GM18868 (cell line): Measurements from ENCODE around the gene TXNRD1.
"Not testable (repeated sequence)": the region's sequence is repeated elsewhere in the genome, so short reads cannot be mapped to it uniquely, and the experiment has no call there.

Experiments used
- ATAC-seq: cut with Tn5 transposase; IDR thresholded peaks from one replicate; pipeline ENCODE4 v1.9.1; 2021; ENCODE audit warnings: mild to moderate bottlenecking, moderate library complexity; ENCODE audit not compliant: unreplicated experiment

TXNRD1 gene

GRCh38 chr12:104215638-104216297, at the start of gene TXNRD1:
TSS of gene TXNRD1 (plus strand) at chr12:104215779. CDS start at chr12:104215803, 24 bp downstream.
- ATAC-seq = peak; percentile 89

DNA sequence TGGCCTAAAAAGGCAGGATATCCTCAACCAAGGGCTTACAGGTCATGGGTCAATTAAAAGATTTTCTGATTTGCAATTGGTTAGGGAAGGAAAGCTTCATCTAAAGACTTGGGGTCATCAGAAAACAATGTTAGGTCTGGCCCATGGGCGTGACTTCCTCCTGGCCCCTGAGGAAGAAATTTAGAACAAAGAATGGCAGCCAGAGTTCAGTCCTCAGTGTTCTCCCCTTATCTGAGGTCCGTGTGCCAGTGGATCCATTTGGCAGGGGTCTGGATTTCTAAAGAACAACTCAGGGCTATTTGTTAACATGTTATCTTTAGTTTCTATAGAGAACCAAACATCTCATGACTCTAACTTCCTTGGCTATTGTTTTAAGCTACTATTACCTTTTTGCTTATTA, 49.8 kb upstream of the TXNRD1 start:
- ATAC-seq = no peak

DNA sequence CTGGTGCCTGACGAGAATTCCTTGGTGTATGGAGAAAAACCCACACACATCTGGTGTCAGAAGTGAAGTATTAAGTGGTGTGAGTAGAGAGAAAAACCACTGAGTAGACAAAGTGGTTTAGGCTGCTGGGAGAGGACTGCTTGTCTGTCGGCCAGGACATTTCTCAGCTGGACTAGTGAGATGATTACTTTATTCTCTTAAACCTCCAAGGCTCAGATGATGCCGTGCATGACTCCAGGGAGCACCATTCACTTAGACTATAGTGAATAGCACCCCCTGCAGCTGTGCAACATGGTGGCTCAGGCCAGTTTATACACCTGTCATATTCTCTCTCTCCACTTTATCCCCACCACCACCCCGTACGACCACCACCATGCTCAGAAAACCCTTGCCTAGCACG, 49.1 kb upstream of the TXNRD1 start:
- ATAC-seq = no peak

DNA sequence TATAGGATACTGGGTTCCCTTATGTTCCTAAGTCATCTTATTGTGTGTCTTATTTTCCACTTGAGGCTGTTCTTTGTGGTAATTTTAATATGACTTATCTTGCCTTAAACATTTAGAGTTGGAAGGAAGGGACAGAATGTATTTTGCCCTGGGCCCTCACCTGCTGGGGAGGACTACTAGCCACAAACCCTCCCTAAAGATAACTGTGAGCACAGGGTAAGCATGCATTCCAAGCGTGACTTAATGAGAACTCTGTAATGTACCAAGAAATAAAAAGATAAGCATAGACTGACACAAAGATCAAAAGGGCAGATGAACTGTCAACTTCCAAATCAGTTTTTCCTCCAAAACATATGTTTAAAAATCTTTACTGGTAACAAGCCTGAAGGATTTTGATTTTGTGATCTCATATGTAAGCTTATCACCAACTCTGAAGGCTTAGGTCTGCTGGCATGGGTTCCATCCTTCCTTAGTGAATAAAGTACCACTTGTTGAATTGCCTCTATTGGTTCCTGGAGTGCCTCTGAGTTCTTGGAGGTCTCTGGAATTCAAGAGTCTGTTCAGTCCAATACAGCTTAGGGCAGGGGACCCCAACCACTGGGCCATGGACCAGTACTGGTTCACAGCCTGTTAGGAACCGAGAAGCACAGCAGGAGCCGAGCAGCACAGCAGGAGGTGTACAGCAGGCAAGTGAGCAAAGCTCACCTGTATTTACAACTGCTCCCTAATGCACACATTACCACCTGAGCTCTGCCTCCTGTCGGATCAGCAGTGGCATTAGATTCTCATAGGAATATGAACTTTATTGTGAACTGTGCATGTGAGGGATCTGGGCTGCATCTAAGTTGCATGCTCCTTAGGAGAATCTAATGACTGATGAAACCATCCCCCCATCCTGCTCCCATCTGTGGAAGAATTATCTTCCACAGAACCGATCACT, 47.8 kb upstream of the TXNRD1 start:
- ATAC-seq = no peak

DNA sequence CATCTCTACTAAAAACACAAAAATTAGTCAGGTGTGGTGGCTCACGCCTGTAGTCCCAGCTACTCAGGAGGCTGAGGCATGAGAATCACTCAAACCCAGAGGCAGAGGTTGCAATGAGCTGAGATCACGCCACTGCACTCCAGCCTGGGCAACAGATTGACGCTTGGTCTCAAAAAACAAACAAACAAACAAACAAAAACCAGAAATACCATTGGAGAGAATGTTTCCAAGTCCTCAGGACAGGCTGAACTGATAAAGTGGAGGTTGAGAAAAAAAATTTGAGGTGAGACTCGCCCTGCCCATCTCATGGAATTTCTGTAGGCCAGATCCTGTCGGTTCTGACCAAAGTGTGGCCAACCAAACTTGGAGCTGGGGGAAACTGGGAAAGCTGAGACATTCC, 47.0 kb upstream of the TXNRD1 start:
- ATAC-seq = no peak

DNA sequence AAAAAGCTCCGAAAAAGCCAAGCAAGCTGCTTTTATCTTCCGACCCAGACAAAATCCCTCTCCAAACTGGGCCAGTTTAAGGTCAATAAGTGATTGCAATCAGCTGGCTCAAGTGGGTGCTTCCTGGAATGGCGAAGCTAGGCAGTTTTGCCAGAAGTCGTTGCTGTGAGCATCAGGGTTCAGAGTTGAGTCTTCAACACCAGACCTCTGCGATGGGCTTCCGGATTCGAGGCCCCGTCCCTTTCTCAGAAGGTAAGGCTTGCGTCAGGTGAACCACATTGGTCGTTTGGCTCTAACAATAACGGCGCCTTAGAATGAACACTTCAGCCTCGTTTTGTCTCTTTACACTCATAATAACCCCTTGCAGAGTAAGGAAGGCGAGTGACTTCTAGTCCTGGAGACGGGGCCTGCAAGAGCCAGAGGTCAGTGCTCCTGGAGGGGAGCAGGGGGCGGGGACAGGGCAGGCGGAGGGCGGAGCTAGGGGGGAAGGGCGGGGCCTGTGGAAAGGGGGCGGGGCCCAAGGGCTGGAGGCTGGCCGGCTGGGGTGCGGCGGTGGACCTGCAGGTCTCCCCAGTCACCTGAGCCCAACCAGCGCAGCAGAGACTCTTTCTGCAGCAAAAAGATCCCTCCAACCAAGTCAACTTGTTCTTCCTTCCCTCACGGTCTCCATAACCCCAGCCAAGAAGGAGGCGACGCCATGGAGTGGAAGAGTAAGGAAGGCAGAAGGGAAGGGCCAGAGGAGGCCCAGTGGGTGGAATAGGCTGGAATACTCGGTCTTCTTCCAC, 43.6 kb upstream of the TXNRD1 start:
- ATAC-seq = no peak

DNA sequence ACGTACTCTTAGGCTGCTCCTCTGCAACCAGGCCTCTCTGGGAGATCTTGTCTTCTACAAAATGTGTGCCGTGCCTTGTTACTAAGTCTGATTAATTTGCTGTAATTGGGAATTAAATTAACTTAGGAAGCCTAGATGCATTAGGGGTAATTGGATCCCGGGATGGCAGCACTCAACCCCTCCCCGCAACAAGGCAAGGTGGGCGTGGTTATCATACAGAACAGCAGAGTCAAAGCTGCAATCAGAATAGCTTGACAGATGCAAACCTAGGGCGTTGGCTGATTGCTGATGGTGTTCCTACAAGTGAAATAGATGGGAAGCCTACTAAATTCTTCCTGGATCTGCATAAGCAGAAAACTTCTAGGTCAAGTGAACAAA, 43.0 kb upstream of the TXNRD1 start:
- ATAC-seq = no peak

DNA sequence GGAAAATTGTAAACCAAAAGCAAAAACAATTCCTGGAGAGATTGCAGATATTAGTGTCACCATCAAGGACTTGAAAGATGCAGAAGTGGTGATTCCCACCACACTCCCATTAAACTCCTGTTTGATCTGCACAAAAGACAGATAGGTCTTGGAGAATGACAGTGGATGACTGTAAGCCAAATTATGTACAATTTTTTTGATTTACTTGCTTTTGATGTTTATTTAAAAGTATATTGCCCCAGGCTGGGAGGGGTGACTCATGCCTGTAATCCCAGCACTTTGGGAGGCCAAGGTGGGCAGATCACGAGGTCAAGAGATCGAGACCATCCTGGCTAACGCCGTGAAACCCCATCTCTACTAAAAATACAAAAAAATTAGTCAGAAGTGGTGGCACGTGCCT, 41.8 kb upstream of the TXNRD1 start:
- ATAC-seq = not testable (repeated sequence)

GRCh38 chr12:104175726-104176247, 39.8 kb upstream of the TXNRD1 start:
- ATAC-seq = no peak

GRCh38 chr12:104177336-104177662, 38.3 kb upstream of the TXNRD1 start:
- no peak for ATAC-seq

- no peak for ATAC-seq
Observed at GRCh38 chr12:104177663-104178501, 37.7 kb upstream of the TXNRD1 start.

GRCh38 chr12:104180374-104180773, 35.2 kb upstream of the TXNRD1 start:
- no peak for ATAC-seq

DNA sequence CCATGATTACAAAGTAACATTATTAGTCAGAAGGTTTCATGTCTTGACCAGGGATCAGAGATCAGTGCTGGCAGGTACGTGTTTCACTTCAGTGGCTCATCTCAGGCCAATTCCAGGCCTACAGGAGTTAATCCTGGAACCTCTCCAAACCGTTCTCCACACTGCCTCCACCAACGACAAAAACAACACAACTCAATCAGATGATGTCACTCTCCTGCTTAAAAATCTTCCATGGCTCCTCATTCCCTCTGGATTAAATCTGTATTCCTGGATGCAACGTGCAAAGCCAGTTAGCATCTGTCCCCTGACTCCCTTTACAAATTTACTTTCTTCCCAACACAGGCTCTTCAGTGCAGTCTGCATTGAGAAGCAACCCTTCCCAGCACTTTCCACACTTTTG, 34.3 kb upstream of the TXNRD1 start:
- no peak for ATAC-seq

DNA sequence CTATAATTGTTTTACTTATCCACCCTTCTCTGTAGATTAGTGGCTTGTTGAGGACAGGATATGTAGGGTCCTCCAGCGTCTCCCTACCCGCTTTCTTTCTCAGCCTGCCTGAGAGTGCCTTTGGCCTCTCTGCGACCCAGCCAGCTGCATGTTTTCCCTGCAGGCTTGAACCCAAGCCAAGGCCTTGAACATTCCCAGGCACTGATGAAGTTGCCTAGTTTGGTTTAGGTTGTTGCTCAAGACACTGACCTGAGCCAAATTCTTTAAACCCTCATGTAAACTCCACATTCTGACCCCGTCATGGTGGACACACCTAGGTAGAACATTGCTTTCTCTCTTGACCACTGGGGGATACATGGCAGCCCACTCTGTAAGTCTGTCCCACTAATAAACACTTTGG, 33.4 kb upstream of the TXNRD1 start:
- no peak for ATAC-seq

DNA sequence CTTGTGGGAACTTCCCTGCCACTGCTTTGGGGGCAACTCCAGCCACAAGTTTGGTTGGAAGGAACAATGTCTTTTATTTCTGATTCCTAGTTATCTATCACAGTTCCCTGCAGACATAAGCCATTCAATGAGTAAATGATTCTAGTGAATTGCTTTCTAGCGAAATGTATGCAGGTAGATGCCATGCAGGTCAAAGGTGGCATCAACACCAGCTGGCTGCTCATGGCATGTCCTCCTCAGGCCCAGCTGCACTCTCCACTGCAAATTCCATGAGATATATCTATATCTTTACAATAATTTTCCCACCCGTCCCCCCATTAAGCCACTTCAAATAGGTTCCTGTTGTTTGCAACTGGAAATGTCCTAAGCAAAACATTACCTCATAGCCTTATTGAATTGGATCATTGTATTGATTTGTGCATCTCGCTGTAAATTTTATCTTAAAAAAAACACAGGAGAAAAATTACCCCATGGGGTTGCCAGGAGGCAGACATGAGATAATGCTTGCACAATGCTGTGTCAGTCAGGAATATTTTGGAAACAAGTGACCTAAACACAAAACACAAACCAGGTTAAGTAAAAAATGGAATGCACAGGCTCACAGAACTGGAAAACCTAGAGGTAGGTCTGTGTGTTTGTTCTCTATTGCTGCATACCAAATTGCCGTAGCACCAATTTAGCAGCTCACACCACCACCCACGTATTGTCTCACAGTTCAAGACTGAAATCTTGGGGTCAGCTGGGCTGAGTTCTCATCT, 32.8 kb upstream of the TXNRD1 start:
- ATAC-seq = no peak

DNA sequence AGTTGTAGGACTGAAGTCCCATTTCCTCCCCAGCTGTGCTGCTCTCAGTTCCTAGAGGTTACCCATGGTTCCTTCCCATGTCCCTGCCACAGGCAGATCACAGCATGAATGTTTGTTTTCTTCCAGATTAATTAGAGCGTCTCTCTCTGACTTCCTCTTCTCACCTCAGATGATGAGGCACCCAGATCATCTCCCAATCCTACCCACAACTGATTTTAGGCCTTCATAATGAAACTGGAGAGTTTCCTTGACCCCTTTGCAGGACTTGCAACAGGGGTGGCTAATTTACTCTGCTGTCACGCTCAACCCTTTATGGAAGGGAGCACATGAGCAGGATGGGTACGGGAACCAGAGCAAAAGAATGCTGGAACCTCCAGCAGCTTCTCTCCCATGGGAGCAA, 32.1 kb upstream of the TXNRD1 start:
- ATAC-seq = no peak

DNA sequence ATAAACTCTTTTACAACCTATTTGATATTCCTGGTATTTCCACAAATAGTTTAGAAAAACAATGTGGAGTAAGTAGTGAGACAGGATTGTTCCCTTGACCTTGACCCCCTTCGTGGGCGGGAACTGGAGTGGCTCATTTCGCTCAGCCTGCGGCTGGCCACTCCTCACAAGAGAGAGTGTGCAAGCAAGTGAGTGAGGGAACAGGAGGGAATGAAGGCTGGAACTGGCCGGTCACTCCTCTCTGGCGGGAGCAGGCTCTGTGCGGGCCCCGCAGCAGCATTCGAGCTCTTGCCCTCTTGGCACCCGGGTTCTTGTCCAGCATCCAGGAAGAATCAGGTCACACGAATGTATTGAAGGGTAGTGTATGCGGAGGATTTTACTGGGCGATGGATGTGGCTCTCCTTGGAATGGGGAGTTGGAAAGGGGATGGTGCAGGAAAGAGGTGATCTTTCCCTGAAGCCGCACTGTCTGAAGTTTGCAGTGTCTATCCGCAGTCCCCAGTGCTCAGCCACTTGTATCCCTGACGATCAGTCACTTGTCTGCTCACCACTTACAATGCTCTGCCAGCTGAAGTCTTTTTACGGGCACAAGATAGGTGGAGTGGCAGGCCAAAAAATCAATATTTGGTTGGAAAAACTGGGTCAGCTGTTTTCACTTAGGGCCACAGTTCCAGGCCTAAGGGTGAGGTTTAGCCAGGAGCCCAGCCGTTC, 28.0 kb upstream of the TXNRD1 start:
- no peak for ATAC-seq

GRCh38 chr12:104188534-104188933, 27.0 kb upstream of the TXNRD1 start:
- no peak for ATAC-seq

GRCh38 chr12:104189915-104190555, 25.5 kb upstream of the TXNRD1 start:
- ATAC-seq = no peak
